Bronchial epithelial cell (primary cell): ENCODE results near the gene EFCAB8. TPM values are rescaled to one million over a fixed set of nuclear protein-coding genes. Genes with fewer than 3 reads are reported as not detected.

ENCODE experiments used
- DNase-seq: peaks from one replicate; pipeline ENCODE4 v3.0.0-alpha.2; 2010; ENCODE audit warnings: low read depth
- FAIRE-seq: peaks from 2 replicates; lab custom pipeline; 2011; peaks lifted over from hg19 to GRCh38; lab: Jason Lieb, UNC
- H3K27me3 ChIP-seq: 2 replicates; pipeline ENCODE4 v1.5.1; 2011; ENCODE audit warnings: low read length; ENCODE audit not compliant: control insufficient read depth, insufficient read depth
- H3K36me3 ChIP-seq: 2 replicates; pipeline ENCODE4 v1.5.1; 2011; ENCODE audit warnings: low read length; ENCODE audit not compliant: control insufficient read depth, insufficient read depth
- H3K4me3 ChIP-seq: 2 replicates; pipeline ENCODE4 v1.5.1; 2011; ENCODE audit warnings: mild to moderate bottlenecking, low read depth, low read length, control low read depth
- total RNA-seq: library from RNA; depleted of rRNA; stranded (reverse); fragments of >200 nt; gene quantifications from 2 replicates; pipeline ENCODE4 v1.2.1, GENCODE V29; 2014
- TF ChIP-seq, protein P1 (sequence below): IDR thresholded peaks from 2 replicates; pipeline ENCODE4 v1.5.1; 2011; ENCODE audit warnings: mild to moderate bottlenecking, moderate library complexity, low read length, control low read depth, inconsistent platforms; ENCODE audit not compliant: insufficient read depth, severe bottlenecking

The EFCAB8 gene
- total RNA-seq, 1 donor from 2014 or later, result under 0.01 TPM

DNA sequence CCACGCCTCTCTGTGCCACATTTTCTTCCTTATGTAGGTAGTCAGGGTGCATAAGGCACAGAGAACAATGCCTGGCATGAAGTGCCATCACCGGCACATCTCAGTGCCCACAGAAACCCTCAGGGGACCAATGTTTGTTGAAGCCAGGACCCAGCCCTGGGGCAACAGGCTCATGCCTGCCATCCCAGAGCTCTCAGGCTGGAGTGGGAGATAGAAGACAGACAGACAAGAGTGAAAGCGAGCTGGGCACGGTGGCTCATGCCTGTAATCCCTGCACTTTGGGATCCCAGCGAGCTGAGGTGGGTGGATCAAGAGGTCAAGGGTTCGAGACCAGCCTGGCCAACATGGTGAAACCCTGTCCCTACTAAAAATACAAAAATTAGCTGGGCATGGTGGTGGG is 13.5 kb downstream of the EFCAB8 start:
- DNase-seq (no peak), FAIRE-seq (no peak)
- H3K4me3 ChIP-seq, result no peak overlapping the region
- no peaks in the 10 kb centered on the region for H3K36me3 ChIP-seq
- TF ChIP-seq, protein P1, sequence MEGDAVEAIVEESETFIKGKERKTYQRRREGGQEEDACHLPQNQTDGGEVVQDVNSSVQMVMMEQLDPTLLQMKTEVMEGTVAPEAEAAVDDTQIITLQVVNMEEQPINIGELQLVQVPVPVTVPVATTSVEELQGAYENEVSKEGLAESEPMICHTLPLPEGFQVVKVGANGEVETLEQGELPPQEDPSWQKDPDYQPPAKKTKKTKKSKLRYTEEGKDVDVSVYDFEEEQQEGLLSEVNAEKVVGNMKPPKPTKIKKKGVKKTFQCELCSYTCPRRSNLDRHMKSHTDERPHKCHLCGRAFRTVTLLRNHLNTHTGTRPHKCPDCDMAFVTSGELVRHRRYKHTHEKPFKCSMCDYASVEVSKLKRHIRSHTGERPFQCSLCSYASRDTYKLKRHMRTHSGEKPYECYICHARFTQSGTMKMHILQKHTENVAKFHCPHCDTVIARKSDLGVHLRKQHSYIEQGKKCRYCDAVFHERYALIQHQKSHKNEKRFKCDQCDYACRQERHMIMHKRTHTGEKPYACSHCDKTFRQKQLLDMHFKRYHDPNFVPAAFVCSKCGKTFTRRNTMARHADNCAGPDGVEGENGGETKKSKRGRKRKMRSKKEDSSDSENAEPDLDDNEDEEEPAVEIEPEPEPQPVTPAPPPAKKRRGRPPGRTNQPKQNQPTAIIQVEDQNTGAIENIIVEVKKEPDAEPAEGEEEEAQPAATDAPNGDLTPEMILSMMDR, result no peak
- H3K27me3 ChIP-seq, result no peaks in the 10 kb centered on the region

DNA sequence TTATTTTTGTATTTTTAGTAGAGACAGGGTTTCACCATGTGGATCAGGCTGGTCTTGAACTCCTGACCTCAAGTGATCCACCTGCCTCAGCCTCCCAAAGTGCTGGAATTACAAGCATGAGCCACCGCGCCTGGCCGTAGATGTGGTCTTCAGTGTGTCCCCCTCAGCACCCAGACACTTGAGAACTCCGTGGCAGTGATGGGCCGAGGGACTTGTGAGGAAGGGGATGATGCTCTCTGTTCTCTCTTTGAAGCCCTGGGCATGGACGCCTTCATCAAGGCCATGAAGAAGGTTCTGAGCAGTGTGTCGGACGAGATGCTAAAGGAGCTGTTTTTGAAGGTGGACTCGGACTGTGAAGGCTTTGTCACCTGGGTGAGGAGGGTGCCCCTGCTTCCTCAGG is 16.9 kb downstream of the EFCAB8 start:
- FAIRE-seq (no peak), DNase-seq (no peak)
- Histone ChIP-seq H3K27me3 (no peaks in the 10 kb centered on the region), H3K36me3 (no peaks in the 10 kb centered on the region), H3K4me3 (no peak overlapping the region)
- TF ChIP-seq, protein P1, result no peak

DNA sequence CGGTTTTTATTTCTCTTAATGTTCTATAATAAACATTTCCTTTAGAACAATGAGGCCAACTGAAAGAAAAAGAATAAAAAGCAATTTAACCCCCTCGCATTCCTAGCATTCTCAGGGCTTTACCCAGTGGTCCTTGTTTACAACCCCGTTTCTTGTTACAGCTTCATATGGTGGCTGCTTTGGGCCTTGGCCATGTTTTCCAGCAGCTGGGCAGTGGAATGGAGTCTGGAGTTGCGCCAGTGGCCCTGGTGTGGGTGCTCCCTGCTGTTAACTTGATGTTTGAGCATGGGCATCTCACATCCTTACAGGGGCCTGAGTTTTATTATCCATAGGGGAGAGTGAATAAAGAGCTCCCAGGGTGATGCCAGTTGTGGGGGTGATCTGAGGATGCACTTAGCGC is 18.8 kb downstream of the EFCAB8 start:
- H3K27me3 ChIP-seq, result no peaks in the 10 kb centered on the region
- H3K4me3 ChIP-seq, result no peak overlapping the region
- DNase-seq, result no peak
- H3K36me3 ChIP-seq, result no peaks in the 10 kb centered on the region
- TF ChIP-seq, protein P1, result no peak
- FAIRE-seq, result no peak

DNA sequence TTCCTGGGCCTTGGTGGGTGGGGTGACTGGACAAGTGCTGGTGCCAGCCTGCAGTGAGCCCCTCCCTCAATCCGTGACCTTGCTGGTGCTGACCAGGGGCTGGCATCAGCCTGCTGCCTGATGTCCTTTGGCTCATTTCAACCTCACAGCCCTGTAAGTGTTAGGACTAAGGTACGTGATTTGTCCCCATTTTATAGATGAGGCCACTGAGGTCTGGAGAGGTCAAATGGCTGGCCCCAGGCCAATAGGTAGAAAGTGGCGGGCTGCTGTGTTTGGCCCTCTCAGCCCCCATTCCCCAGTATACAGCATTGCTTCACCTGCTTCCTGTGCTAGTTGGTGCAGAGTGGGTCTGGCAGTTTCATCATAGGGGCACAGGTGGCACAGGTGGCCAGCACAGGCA is 20.1 kb downstream of the EFCAB8 start:
- Histone ChIP-seq H3K36me3 (no peaks in the 10 kb centered on the region), H3K27me3 (no peaks in the 10 kb centered on the region), H3K4me3 (no peak overlapping the region)
- no peak for DNase-seq
- no peak for FAIRE-seq
- TF ChIP-seq, protein P1, result no peak

DNA sequence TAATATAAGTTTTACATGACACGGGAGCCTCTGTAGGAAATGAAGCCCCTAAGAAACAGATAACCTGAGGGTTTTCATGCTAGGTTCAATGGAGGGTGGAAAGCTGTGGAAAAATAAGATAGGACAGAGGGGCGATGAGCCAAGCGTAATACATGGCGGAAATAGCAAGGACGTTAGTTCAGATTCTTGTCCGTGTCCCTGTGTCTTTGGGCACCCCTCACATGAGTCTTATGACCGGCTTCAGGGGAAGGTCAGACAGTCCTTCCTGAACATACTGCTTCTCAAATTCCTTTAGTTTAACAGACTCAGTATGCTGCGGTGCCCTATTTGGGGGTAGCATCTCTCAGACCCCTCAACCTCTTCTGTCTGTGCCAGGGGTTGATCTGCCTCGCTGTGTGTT is 20.8 kb downstream of the EFCAB8 start:
- TF ChIP-seq, protein P1, result no peak
- Histone ChIP-seq H3K27me3 (no peaks in the 10 kb centered on the region), H3K4me3 (no peak overlapping the region), H3K36me3 (no peaks in the 10 kb centered on the region)
- DNase-seq (no peak), FAIRE-seq (no peak)

DNA sequence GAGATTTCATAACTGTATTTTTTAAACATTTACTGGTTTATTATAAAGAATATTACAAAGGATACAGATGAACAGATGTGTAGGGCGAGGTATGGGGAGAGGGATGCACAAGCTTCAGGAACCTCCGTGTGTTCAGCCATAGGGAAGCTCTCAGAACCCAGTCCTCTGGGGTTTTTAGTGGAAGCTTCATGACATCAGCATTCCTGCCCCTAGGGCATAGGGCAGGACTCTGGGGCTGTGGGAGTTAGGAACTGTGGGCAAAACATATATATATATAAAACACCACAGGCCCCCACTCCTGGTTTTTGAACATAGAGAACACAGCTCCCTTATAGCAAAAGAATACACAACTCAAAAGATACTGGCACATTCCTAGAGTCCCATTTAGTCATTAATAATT is 21.9 kb downstream of the EFCAB8 start:
- Histone ChIP-seq H3K27me3 (no peaks in the 10 kb centered on the region), H3K36me3 (no peaks in the 10 kb centered on the region), H3K4me3 (no peak overlapping the region)
- TF ChIP-seq, protein P1, result no peak
- no peak for FAIRE-seq
- no peak for DNase-seq
